CD4-positive, alpha-beta T cell treated with Interleukin-6 for 4 hours (primary cell): ENCODE measurements around the gene NR5A1.

Experiments
- DNase-seq: peaks from one replicate; pipeline ENCODE4 v3.0.0-alpha.2; 2020; ENCODE audit warnings: mixed read lengths

The NR5A1 gene

DNA sequence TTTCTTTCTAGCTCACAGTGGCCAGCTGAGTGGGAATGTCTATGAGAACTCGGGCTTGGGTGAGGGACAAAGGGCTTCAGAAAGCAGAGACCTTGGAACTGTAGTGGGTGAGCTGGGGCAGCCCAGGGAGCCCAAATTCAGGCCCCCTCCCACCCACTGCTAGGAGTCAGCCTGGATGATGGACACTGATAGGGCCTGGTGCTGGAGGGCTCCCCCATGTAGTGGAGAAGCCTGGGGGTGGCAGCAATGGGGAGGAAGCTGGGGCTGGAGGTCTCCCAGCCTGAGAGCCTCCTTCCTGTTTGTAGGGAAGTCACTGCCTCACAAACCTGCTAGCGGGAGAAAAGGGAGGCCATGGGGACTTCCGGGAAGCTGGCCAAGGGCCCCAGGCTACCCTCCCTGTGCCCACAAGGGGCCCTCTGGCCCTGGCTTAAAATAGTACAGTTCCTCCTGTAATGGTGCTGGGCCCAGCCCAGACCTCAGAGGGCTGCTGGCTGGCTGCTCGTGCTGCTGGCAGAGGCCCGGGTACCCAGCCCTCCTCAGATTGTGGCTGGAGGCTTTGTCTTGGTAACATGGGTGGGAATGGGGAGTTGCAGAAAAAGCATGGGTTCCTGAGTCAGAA lies 6.3 kb upstream of the NR5A1 start:
- no peak for DNase-seq

- DNase-seq = no peak
These were observed 5.6 kb upstream of the NR5A1 start for GRCh38 chr9:124512806-124513204.

- no peak for DNase-seq
These were observed 4.9 kb upstream of the NR5A1 start for GRCh38 chr9:124511891-124512805.

- no peak for DNase-seq
These were observed 4.2 kb upstream of the NR5A1 start for GRCh38 chr9:124511426-124511840.

- no peak for DNase-seq
These were observed 3.6 kb upstream of the NR5A1 start for GRCh38 chr9:124510650-124511425.

DNA sequence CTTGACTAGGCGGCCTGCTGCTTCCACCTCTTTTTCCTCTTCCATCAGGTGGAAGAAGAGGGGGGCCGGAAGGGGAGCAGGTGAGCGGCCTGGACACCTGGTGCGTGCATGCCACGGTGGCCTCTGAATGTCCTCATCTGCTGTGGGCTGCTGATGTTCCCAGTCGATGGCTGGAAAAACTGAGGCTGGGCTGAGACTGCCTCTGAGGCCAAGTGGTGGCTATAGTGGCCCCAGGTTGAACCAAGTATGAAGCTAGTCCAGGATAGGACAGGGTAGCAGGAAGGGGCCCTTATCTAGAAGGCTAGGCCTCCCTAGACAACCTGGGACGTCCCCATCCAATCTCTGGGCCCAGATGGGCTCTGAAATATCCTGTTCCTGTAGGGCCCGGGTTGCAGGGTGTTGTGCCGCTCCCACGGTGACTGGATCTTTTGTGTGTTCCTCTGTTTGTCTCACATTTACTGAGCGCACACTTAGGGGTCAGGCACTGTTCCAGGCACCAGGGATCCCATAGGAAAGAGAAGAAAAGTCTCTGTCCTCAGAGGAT lies 753 bp upstream of the NR5A1 start:
- DNase-seq = no peak

DNA sequence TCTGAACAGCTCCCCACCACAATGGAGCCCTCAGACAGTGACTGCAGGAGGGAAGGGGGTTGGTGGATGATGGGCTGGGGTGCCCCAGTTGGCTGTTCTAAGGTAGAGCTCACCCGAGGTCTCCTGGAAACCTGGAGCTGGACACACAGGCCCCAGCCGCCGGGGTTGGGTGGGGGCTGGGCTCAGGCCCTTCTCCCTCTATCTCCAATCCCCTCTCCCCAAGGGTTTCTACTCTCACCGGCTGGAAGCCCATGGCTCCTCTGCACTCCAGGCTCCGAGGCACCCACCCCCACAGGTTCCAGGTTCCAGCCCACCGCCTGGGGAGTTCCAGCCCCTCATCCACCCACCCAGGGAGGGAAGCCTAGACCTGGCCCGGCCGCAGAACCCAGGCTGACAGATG lies 766 bp downstream of the NR5A1 start:
- no peak for DNase-seq

- no peak for DNase-seq
These were observed 1.3 kb downstream of the NR5A1 start for GRCh38 chr9:124505901-124506346.

DNA sequence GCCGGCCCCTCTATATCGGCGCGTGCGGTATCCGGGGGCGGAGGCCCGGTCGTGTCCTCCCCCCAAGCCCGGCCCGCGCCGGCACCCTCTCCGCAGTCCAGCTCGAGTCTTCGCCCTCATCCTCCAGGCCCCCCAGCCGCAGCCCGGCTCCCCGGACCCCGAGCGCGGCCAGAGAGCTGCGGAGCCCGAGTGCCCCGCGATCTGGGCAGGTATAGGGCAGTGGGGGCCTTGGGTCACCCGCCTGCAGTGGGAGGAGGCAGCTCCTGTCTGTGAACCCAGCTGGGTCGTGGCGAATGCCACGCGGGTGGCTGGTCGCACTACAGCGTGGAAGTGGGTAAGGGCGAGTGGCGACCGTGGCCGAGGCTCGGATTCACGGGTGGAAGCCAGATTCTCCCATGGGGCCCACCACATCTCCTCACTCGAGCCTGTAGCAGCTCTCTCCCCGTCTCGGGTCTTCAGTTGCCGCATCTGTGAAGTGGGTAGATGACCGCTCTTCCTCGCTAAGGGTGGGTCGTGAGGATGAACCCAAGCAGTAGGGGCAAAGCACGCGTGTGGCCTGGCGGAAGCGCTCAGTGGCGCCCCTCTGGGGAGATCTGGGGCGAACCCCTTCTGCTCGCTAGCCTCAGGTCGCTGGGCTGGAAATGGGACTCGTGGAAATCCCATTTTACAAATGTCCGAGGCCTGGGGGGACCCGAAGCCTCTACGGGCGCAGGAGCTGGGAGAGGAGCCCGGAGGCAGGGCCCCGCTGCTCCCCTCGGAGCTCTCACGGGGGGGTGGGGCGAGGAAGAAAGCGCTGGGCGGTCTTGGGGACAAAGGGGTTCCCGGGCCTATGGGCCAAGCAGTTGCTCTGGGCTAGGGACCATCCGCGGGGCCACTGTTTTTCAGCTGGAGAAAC lies 1.9 kb downstream of the NR5A1 start:
- no peak for DNase-seq

DNA sequence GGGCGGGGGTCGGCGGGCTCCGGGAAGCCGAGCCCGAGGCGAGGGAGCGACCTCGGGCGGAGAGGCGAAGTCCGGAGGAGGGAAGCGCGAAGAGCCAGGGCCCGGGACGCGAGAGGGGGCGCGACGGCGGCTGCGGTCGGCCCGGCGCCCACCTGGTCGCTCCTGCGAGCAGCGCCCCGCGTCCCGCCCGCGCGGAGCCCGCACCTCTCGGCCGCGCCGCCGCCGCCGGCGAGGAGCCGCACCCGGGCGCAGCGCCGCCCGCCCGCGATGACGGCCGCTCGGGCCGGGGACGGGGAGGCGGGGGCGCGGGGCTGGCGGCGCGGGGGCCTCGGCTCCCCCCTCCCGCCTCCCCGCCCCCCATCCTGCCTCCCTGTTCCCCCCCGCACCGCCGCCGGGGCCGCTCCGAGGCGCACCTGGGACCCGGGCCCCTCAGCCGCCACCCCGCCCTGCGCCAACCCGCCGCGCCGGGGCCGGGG lies 2.6 kb downstream of the NR5A1 start:
- no peak for DNase-seq

DNA sequence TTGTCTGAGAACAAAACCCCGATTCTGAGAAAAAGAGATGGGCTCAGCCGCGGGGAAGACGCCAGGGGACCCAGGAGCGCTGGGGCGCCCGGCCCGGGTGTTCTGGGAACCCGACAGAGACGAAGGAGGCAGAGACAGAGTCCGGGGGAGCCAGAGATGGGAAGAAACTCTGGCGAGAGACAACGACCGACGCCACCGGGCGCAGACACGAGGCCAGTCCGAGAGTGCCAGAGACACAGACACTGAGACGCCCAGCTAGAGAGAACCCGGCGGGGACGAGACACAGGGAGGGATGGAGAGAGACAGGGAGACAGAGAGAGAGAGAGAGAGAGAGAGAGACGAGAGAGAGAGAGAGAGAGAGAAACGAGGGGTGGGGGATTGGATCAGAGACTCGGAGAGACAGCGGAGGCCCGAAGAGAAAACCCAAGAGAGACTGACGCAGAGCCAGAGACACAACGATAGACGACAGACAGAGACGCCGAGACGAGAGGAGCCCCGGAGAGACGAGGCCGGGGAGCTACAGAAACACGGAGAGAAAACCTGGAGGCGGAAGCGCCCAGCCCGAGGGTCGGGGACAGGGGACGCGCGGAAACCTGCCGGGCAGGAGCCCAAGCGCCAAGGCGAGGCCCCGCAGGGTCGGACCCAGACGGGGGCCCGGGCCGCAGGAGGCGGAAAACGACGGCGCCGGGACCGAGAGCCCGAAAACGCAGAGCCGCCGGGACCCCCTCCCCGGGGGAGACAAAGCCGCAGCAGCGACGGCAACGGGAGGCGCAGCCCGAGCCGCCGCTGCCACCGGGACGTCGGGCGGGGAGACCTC lies 3.3 kb downstream of the NR5A1 start:
- no peak for DNase-seq

DNA sequence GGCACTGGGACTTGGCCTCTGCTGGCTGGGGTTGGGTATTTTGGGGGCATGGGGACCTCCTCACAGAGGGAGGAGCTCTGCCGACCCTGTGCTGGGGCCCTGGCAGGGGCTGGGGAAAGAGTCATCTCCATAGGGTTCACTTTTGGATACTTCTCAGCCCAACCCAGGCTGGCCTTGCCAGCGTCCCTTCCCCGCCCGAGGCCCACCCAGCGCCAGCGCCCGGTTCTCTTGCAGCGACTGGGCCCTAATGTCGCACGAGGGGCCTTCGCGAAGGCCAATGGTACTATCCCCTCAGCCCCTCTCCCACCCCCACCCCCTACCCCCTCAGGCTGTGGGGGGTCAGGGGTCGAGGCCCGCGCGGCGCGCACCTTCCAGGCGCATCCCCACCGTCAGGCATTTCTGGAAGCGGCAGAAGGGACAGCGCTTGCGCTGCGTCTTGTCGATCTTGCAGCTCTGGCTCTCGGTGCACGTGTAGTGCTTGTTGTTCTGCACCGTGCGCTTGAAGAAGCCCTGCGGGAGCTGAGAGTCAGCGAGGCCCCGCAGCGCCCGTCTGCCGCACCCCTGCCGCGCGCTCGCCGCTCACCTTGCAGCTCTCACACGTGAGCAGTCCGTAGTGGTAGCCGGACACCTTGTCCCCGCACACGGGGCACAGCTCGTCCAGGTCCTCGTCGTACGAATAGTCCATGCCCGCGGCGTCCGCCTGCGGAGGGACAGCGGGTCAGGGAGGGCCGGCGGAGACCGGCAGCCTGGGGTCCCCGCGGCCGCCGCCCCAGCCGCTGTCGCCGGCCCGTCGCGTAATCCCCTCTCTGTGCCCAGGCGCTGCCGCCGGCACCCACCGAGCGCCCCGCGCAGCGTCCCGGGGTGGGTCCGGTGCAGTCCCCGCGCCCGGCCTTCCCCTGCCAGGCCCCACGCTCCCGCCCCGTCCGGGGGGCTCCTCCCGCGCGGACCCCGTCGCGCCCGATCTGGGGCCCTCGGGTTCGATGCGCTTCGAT lies 4.2 kb downstream of the NR5A1 start:
- DNase-seq = no peak

DNA sequence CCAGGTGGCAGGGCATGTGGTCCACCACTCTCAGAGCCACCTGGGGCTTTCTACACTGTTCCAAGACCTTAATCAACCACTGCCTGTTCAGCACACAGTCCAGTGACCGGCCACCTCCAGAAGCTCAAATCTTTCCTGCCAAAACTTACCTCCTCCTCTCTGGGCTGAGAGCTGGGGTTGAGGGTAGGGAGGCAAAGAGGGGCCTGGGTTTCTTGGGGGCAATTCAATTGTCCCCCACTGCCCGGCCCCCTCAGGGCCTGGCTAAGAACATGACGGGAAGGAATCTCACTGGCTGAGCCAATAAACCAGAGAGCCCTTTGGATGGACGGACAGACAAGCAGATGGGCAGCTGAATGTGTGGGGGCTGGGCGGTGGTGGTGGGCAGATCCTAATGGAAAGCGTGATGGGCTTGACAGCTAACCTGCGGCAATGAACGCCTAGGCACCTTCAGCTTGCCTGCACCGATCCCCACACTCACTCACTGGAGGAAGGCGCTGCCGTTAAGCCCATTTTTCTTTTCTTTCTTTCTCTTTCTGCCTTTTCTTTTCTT lies 5.4 kb downstream of the NR5A1 start:
- no peak for DNase-seq

DNA sequence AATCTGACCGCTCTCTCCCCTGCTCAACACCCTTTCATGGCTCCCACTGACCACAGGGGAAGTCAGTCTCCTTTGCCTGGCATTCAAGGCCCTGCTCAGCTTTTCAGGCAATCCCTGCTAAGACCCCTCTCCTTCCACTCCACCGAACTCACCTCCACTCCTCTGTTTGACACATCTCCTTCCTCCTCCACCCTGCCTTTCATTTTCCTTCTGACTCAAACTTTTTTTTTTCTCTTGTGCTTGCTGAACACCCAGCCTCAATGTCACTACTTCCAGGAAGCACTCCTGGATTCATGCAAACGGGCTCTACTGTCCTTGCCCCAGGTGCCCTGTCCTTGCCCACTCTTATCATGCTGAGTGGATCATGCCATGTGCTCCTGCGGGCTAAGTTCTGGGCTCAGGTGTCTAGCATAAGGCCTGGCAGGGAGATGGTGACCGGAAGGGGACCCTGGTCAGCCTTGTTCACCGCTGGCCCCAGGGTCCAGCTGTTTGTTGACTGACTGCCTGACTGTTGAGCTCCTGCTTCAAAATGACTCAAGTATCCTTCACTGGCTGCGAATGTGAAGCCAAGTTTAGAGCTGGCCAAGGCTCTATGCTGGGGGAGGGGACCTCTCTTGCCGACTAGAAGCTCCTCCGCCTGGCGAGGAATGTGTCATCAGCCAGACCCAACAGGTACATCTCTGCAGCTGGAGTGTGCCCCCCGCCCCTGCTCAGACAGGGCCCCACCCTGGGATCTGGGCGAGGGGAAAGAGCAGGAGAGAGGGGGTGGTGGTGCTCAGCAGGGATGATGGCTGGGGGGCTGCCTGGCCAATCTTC lies 6.2 kb downstream of the NR5A1 start:
- DNase-seq = no peak

GRCh38 chr9:124500028-124500795 lies 7.0 kb downstream of the NR5A1 start:
- no peak for DNase-seq

GRCh38 chr9:124499216-124499615 lies 8.0 kb downstream of the NR5A1 start:
- no peak for DNase-seq

DNA sequence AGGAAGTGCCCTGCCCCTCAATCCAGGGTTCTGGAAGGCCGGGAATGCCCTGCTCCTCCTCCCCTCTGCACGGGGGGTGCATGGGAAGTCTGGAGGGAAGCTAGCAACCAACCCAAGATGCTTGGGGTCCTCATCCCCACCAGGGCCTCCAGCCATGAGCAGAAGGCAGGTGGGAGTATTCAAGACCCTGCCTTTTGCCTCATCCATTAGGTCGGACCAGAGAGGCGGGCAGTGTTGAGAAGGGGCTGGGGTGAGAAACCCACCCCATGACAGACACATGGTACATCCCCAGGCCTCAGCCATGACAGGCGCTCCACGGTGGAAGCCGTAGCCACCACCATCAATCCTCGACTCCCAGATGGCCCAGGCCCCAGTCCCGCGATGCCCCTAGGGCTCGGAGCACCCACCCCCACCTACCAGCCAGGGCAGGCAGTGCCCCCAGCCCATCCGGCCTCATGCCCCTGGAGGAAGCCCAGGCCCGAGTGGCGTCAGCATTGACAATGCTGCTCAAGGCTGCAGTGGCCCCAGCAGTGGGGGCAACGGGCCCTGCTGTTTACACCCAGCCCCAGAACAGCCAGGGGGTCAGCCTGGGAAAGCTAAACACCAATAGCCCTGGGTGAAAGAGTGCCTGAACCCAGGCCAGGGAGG lies 8.6 kb downstream of the NR5A1 start:
- no peak for DNase-seq
